Measurements from ENCODE around the gene FZD10.

The FZD10 gene

DNA sequence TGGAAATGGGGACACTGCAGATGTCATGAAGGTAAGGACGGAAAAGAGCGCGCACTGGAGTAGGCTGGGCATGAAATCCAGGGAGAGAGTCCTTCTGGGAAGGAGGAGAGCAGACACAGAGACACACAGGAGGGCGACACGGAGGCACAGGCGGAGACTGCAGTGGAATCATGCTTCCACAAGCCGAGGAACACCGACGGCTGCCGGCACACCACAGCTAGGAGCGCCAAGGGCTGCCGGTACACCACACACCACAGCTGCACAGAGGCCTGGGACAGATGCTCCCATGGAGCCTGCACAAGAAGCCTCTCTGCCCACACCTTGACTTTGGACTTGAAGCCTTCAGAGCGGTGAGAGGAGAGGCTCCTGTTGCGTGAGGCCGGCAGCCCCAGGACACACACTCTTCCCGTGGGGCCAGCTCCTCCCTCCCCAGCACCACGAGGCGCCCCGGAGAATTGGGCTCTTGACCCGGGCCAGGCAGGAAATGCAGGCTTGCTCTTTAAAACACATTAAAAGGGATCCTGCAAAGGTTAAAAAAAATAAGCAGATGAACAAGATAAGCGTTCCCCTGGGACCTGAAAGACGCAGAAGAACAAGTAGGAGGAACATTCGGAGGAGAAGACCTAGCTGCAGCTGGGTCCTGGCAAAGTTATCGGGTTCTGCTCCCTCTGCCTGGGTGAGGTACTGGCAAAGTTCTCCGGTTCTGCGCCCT lies 28.3 kb upstream of the FZD10 start:
- Histone ChIP-seq H3K27me3 (ENCODE audit: control insufficient read depth, insufficient read depth, low read length) (no peaks in the 10 kb centered on the region), H3K27ac (no peak overlapping the region), H3K4me2 (ENCODE audit: low read length) (no peak overlapping the region), H3K9ac (no peak overlapping the region), H2AFZ (no peak overlapping the region), H3K4me3 (ENCODE audit: low read depth, low read length) (no peak overlapping the region), H3K79me2 (no peaks in the 10 kb centered on the region), H3K9me3 (ENCODE audit: control insufficient read depth, low read length) (no peaks in the 10 kb centered on the region), H3K4me1 (no peaks in the 10 kb centered on the region), H3K36me3 (ENCODE audit: control insufficient read depth, insufficient read depth, low read length) (no peaks in the 10 kb centered on the region)
- TF ChIP-seq, protein P1, sequence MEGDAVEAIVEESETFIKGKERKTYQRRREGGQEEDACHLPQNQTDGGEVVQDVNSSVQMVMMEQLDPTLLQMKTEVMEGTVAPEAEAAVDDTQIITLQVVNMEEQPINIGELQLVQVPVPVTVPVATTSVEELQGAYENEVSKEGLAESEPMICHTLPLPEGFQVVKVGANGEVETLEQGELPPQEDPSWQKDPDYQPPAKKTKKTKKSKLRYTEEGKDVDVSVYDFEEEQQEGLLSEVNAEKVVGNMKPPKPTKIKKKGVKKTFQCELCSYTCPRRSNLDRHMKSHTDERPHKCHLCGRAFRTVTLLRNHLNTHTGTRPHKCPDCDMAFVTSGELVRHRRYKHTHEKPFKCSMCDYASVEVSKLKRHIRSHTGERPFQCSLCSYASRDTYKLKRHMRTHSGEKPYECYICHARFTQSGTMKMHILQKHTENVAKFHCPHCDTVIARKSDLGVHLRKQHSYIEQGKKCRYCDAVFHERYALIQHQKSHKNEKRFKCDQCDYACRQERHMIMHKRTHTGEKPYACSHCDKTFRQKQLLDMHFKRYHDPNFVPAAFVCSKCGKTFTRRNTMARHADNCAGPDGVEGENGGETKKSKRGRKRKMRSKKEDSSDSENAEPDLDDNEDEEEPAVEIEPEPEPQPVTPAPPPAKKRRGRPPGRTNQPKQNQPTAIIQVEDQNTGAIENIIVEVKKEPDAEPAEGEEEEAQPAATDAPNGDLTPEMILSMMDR (IDR thresholded peaks at IDR 0.05): no peak

DNA sequence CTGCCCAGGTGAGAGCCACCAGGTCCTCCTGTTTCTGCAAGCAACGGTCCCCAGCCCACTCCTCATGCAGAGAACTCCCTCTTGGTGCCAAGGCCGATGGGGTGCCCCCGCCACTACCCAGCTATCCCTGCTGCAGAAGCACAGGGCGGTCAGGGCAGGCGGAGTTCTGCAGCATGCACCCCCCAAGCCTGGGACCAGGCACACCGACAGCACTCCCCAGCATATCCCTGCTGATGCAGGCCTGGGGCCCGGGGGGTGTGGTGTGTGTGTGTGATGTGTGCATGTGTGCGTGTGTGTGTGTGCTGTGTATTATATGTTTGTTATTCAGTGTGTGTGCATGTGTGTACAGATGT lies 27.7 kb upstream of the FZD10 start:
- H3K27me3 ChIP-seq (ENCODE audit: control insufficient read depth, insufficient read depth, low read length): no peaks in the 10 kb centered on the region
- no peak overlapping the region for H3K4me2 ChIP-seq (ENCODE audit: low read length)
- TF ChIP-seq, protein P1 (IDR thresholded peaks at IDR 0.05): no peak

DNA sequence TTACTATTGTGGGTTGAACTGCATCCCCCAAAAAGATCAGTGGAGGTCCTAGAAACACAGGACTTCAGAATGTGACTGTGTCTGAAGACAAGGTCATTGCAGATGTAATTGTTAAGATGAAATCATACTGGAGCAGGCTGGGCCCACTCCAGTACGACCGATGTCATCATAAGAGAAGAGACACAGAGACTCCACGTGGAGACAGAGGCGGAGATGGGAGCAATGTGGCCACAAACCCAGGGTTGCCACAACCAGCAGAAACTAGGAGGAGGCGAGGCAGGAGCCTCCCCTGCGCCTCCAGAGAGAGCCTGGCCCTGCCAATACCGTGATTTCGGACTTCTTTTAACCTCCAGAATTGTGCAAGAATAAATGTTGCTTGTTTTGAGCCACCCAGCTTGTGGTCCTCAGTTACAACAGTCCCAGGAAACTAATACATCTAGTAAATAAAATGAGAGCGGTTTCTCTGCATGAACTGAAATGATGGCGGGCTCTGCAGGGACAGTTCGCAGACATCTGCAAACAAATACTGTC lies 25.7 kb upstream of the FZD10 start:
- Histone ChIP-seq H2AFZ (no peak overlapping the region), H3K27ac (no peak overlapping the region), H3K27me3 (ENCODE audit: control insufficient read depth, insufficient read depth, low read length) (no peaks in the 10 kb centered on the region), H3K79me2 (no peaks in the 10 kb centered on the region), H3K9me3 (ENCODE audit: control insufficient read depth, low read length) (no peaks in the 10 kb centered on the region), H3K4me1 (no peaks in the 10 kb centered on the region), H3K4me3 (ENCODE audit: low read depth, low read length) (no peak overlapping the region), H3K4me2 (ENCODE audit: low read length) (no peak overlapping the region), H3K36me3 (ENCODE audit: control insufficient read depth, insufficient read depth, low read length) (no peaks in the 10 kb centered on the region), H3K9ac (no peak overlapping the region)
- TF ChIP-seq, protein P1 (IDR thresholded peaks at IDR 0.05): no peak

More for the DNA sequence above, 27.7 kb upstream of the FZD10 start:
- H3K9me3 ChIP-seq (ENCODE audit: control insufficient read depth, low read length): no peaks in the 10 kb centered on the region
- no peak overlapping the region for H3K4me3 ChIP-seq (ENCODE audit: low read depth, low read length)
- H2AFZ ChIP-seq: no peak overlapping the region
- no peaks in the 10 kb centered on the region for H3K36me3 ChIP-seq (ENCODE audit: control insufficient read depth, insufficient read depth, low read length)
- H3K27ac ChIP-seq: no peak overlapping the region
- H3K9ac ChIP-seq: no peak overlapping the region
- H3K4me1 ChIP-seq: no peaks in the 10 kb centered on the region
- H3K79me2 ChIP-seq: no peaks in the 10 kb centered on the region

DNA sequence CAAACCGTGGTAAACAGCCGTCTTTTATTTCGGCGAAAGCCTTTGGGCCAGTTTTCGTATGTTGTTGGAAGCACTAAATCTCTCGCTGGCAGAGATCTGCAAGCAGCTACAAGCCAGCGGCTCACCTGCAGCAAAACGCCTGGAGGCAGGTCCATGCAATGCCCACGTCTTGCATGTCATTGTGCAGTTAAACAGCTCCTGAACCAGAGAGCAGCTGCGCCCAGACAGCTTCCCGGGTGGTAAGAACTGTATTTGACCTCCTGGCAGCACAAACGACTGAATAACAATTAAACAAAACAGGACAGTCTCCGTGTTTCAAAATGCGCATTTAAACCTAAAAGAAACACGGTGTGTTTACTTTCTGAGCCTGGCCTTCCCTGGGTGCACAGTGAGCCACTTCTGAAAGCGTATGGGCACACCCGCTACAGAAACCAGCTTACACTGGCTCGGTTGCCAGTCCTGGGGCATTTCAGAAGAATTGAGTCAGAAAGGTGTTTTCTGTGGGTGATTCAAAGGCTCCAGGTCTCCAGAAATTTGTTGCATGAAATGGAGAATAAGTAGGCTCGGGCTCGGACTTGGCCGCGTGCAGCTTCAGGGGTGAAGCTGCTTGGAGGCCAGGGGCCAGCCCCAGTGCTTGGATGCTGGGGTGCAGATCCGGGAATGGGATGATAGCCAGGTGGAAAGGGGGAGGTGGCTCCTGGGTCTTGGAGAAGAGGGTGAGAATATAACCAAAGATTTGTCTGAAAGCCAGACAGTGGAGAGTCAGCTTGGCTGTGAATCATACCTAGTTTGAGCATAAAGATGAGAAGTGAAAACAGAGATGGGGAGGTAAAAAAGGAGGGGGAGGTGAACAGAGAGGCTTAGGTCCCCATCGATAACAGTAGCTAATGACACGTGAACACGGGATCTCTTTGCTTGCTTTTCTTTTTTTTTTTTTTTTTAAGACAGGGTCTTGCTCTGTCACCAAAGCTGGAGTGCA lies 24.9 kb upstream of the FZD10 start:
- Histone ChIP-seq H2AFZ (no peak overlapping the region), H3K36me3 (ENCODE audit: control insufficient read depth, insufficient read depth, low read length) (no peaks in the 10 kb centered on the region), H3K27ac (no peak overlapping the region), H3K4me2 (ENCODE audit: low read length) (no peak overlapping the region), H3K9me3 (ENCODE audit: control insufficient read depth, low read length) (no peaks in the 10 kb centered on the region), H3K27me3 (ENCODE audit: control insufficient read depth, insufficient read depth, low read length) (no peaks in the 10 kb centered on the region), H3K79me2 (no peaks in the 10 kb centered on the region), H3K4me1 (no peaks in the 10 kb centered on the region), H3K9ac (no peak overlapping the region), H3K4me3 (ENCODE audit: low read depth, low read length) (no peak overlapping the region)
- TF ChIP-seq, protein P1 (IDR thresholded peaks at IDR 0.05): no peak

Data from parathyroid adenoma (tissue), 2 donors.